HepG2 (cell line): ENCODE data around the gene SVBP. TPM values are rescaled to one million over a fixed set of nuclear protein-coding genes. Genes with fewer than 3 reads are reported as not detected.
A peak's percentile ranks its signal among the peaks of the same experiment; 100 is the strongest.

Experiments used
- ATAC-seq: fragments of 200-7000 bp; cut with Tn5 transposase; 3 replicates; pipeline ENCODE4 v1.9.1; 2020; ENCODE audit warnings: mild to moderate bottlenecking, moderate library complexity
- BruUV-seq: library from RNA; stranded (reverse); fragments of 400-500 nt; replicated peaks from 2 replicates; lab custom pipeline; 2021; lab: Mats Ljungman, UMichigan
- CTCF ChIA-PET: fragments of 300-600 bp; formaldehyde crosslinking; extraction: SDS; loops from one replicate; lab custom pipeline; 2021; ENCODE audit warnings: low total read pairs, inconsistent platforms, low intra/inter-chr PET ratio; lab: Yijun Ruan, JAX
- POLR2A ChIA-PET: fragments of 350-600 bp; sonication (Branson Sonifier 250); formaldehyde crosslinking; loops from one replicate; lab custom pipeline; 2020; ENCODE audit warnings: antibody characterized with exemption, inconsistent platforms; lab: Yijun Ruan, JAX
- DNase-seq: peaks from one replicate; pipeline ENCODE4 v3.0.0-alpha.2; 2015; ENCODE audit warnings: low spot score
- FAIRE-seq: peaks from 3 replicates; lab custom pipeline; 2011; peaks lifted over from hg19 to GRCh38; lab: Jason Lieb, UNC
- H2AFZ ChIP-seq: one replicate; pipeline ENCODE4 v1.6.1; 2011; ENCODE audit warnings: low read length, inconsistent platforms
- H3K27ac ChIP-seq: fragments of 300-600 bp; 3 replicates; pipeline ENCODE4 v1.8.0; 2011; ENCODE audit warnings: mixed run types, mild to moderate bottlenecking, mixed read lengths, low read length, inconsistent platforms; ENCODE audit not compliant: insufficient read depth; ENCODE audit errors: extremely low read length
- H3K27me3 ChIP-seq, 2 experiments: fragments of 200-600 bp in 1 of 2; 2 replicates in 1 of 2; 3 replicates in 1 of 2; pipeline versions ENCODE4 v1.6.0 to v1.8.0; 2011; ENCODE audit warnings: low read length in 2 of 2, mild to moderate bottlenecking in 2 of 2, moderate library complexity in 2 of 2, inconsistent platforms in 1 of 2; ENCODE audit not compliant: insufficient read depth in 2 of 2, control insufficient read depth in 1 of 2
- H3K36me3 ChIP-seq, 2 experiments: fragments of 200-600 bp in 1 of 2; replicated peaks in 1 of 2; 2 replicates in 1 of 2; 3 replicates in 1 of 2; pipeline versions ENCODE4 v1.5.1 to v1.8.0; 2011; ENCODE audit warnings: low read length in 2 of 2, inconsistent platforms in 1 of 2; ENCODE audit not compliant: insufficient read depth in 2 of 2, control insufficient read depth in 1 of 2
- H3K4me1 ChIP-seq: 2 replicates; pipeline ENCODE4 v1.5.1; 2012; ENCODE audit warnings: low read length, inconsistent platforms; ENCODE audit not compliant: insufficient read depth
- H3K4me2 ChIP-seq: 2 replicates; pipeline ENCODE4 v1.6.0; 2011; ENCODE audit warnings: low read depth, low read length, inconsistent platforms
- H3K4me3 ChIP-seq, 3 experiments: fragments of 200-600 bp in 1 of 3; sonication (generic), shearing (Covaris generic) in 1 of 3; replicated peaks in 1 of 3; 2 replicates each; pipeline ENCODE4 v1.5.1; 2011 to 2016; ENCODE audit warnings: low read length in 3 of 3, inconsistent platforms in 2 of 3, low read depth in 2 of 3, mild to moderate bottlenecking in 2 of 3, control low read depth in 1 of 3, mixed read lengths in 1 of 3; ENCODE audit not compliant: insufficient read depth in 1 of 3
- H3K79me2 ChIP-seq: one replicate; pipeline ENCODE4 v1.6.1; 2011; ENCODE audit warnings: low read length, inconsistent platforms; ENCODE audit not compliant: insufficient read depth
- H3K9ac ChIP-seq: 2 replicates; pipeline ENCODE4 v1.6.0; 2011; ENCODE audit warnings: mild to moderate bottlenecking, low read depth, low read length, inconsistent platforms; ENCODE audit not compliant: insufficient read depth
- H3K9me3 ChIP-seq: 2 replicates; pipeline ENCODE4 v1.5.1; 2012; ENCODE audit warnings: mild to moderate bottlenecking, low read length
- H4K20me1 ChIP-seq: 2 replicates; pipeline ENCODE4 v1.6.0; 2011; ENCODE audit warnings: inconsistent platforms, mild to moderate bottlenecking, low read length, moderate library complexity; ENCODE audit not compliant: insufficient read depth
- RBFOX2 ChIP-seq: fragments of 200-400 bp; formaldehyde crosslinking; IDR thresholded peaks from 2 replicates; pipeline ENCODE4 v1.6.1; 2017; ENCODE audit warnings: low read depth, mild to moderate bottlenecking, low read length
- ZNF20 ChIP-seq: sonication (generic); formaldehyde crosslinking; IDR thresholded peaks from 2 replicates; pipeline ENCODE4 v1.4.0; 2020; ENCODE audit warnings: mild to moderate bottlenecking, moderate library complexity, missing genetic modification reagents
- WGBS: methylation state at CpG from one replicate; pipeline ENCODE4 v1.1.6; 2017; ENCODE audit warnings: low lambda C conversion rate; 5-methylcytosine and 5-hydroxymethylcytosine counted together
- in situ Hi-C: cut with HindIII; loops from 2 replicates; pipeline ENCODE4 v1.10.0; 2017; ENCODE audit warnings: low pct_unique_long_range_greater_than_20kb; ENCODE audit not compliant: extremely low pct_ligation_motif_present
- intact Hi-C: fragments of 100-400 bp; cut with micrococcal nuclease; formaldehyde crosslinking; loops from one replicate; pipeline ENCODE4 v1.10.0; 2022; ENCODE audit not compliant: unreplicated experiment
- polyA plus RNA-seq, 8 experiments: library from polyadenylated mRNA; depleted of rRNA in 3 of 8; stranded (reverse) in 7 of 8; unstranded in 1 of 8; fragments of >200 nt; fragmentation: Illumina TruSeq in 4 of 8; extraction: Trizol in 4 of 8; gene quantifications; 2 replicates each; pipeline versions ENCODE4 v1.2.1 to v1.2.3, GENCODE V29; 2011 to 2016; ENCODE audit warnings: low read depth in 4 of 8, missing spikeins in 1 of 8, mixed read lengths in 1 of 8; ENCODE audit not compliant: insufficient read depth in 1 of 8
- total RNA-seq, 5 experiments: library from RNA; depleted of rRNA; stranded (reverse); fragments of >200 nt; fragmentation: Illumina TruSeq; extraction: Trizol; gene quantifications; 2 replicates each; pipeline ENCODE4 v1.2.3, GENCODE V29; 2016; ENCODE audit warnings: low read depth in 1 of 5
- TF ChIP-seq, protein P1 (sequence below): sonication (generic); formaldehyde crosslinking; conservative IDR thresholded peaks from 2 replicates; pipeline ENCODE4 v1.4.0; 2020; ENCODE audit warnings: missing genetic modification reagents

The SVBP gene
- total and polyA plus RNA-seq, 2 of the 13 experiments (the other 11 are each of a cell fraction or from before 2014, with no cell fraction given): 28.8 to 48.2 TPM

GRCh38 chr1:42774928-42775526 is 42.2 kb downstream of the SVBP start:
- BruUV-seq: no TSS peak
- H4K20me1 ChIP-seq: no peaks in the 10 kb centered on the region
- H3K27ac ChIP-seq: no peak overlapping the region
- no peak for FAIRE-seq
- H3K9ac ChIP-seq: no peak overlapping the region
- ChIA-PET POLR2A (no interaction called here), CTCF (no interaction called here)
- H3K9me3 ChIP-seq: no peaks in the 10 kb centered on the region
- 89% methylated on average over 2 of the region's 5 CpGs for WGBS
- no peak overlapping the region for H2AFZ ChIP-seq
- no peak overlapping the region for H3K4me3 ChIP-seq
- peaks cover 24% of the 10 kb centered on the region for H3K79me2 ChIP-seq
- intact Hi-C loops: loop anchor here (5.0 kb wide), 1 partner anchor 297 kb away; no protein-coding TSS in a partner anchor
- no peak for DNase-seq
- H3K36me3 ChIP-seq: peaks cover 20 to 54% of the 10 kb centered on the region in 2 experiments
- H3K4me2 ChIP-seq: no peak overlapping the region
- in situ Hi-C loops: loop anchor here (5.0 kb wide), 2 partner anchors 127 to 297 kb away; no protein-coding TSS in a partner anchor
- no peaks in the 10 kb centered on the region for H3K27me3 ChIP-seq
- H3K4me1 ChIP-seq: peaks cover 25% of the 10 kb centered on the region
- TF ChIP-seq, protein P1, sequence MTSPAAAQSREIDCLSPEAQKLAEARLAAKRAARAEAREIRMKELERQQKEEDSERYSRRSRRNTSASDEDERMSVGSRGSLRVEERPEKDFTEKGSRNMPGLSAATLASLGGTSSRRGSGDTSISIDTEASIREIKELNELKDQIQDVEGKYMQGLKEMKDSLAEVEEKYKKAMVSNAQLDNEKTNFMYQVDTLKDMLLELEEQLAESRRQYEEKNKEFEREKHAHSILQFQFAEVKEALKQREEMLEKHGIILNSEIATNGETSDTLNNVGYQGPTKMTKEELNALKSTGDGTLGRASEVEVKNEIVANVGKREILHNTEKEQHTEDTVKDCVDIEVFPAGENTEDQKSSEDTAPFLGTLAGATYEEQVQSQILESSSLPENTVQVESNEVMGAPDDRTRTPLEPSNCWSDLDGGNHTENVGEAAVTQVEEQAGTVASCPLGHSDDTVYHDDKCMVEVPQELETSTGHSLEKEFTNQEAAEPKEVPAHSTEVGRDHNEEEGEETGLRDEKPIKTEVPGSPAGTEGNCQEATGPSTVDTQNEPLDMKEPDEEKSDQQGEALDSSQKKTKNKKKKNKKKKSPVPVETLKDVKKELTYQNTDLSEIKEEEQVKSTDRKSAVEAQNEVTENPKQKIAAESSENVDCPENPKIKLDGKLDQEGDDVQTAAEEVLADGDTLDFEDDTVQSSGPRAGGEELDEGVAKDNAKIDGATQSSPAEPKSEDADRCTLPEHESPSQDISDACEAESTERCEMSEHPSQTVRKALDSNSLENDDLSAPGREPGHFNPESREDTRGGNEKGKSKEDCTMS (CRISPR knock-in tag): no peak
- TF ChIP-seq RBFOX2: 0 out of 2 replicates have a peak, but pooled peaks have one; percentile 29
- no peak for ATAC-seq

GRCh38 chr1:42773420-42773819 is 43.8 kb downstream of the SVBP start:
- peaks cover 20 to 54% of the 10 kb centered on the region in 2 experiments for H3K36me3 ChIP-seq
- in situ Hi-C loops: no loop called here
- peaks cover 35% of the 10 kb centered on the region for H3K79me2 ChIP-seq
- intact Hi-C loops: no loop called here
- no peak overlapping the region for H3K9ac ChIP-seq
- CTCF ChIA-PET: no interaction called here
- no peaks in the 10 kb centered on the region for H3K27me3 ChIP-seq
- DNase-seq (no peak), ATAC-seq (no peak), FAIRE-seq (no peak)
- no TSS peak for BruUV-seq
- H3K9me3 ChIP-seq: no peaks in the 10 kb centered on the region
- TF ChIP-seq ZNF20 (CRISPR knock-in tag): no peak
- peaks cover 41% of the 10 kb centered on the region for H3K4me1 ChIP-seq
- 46% methylated on average over 2 of the region's 2 CpGs for WGBS
- H3K4me2 ChIP-seq: no peak overlapping the region
- no peak overlapping the region for H2AFZ ChIP-seq
- H3K4me3 ChIP-seq: no peak overlapping the region
- POLR2A ChIA-PET: no interaction called here
- H4K20me1 ChIP-seq: no peaks in the 10 kb centered on the region
- no peak overlapping the region for H3K27ac ChIP-seq
